ENCODE results near the gene LRRC25. TPM values are rescaled to one million over a fixed set of nuclear protein-coding genes. Genes with fewer than 3 reads are reported as not detected.

The LRRC25 gene
- total and polyA plus RNA-seq, 10 of the 15 experiments (the other 5 are each of a cell fraction or from before 2014, with no cell fraction given) = 0.38 to 2.9 (median 1.2) TPM

DNA sequence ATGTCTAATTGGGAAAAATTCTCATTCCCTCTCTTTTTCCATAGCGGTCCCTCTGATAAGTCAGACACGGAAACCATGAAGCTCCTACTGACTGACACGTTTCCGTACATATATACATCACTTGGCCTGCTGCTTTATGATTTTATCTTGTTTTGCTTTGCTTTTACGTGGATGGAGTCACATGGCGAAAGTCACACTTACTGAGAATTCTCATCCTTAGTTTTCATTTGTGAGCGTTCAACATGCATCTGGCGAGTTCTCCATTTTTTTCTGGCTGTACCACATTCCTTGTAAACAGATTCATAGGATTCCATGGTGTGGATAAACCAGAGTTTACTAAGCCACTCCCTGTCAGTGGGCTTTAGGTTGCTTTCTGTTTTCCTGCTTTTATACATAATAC lies 35.8 kb downstream of the LRRC25 start:
- no peaks in the 10 kb centered on the region; the same call in 2 of the 3 replicates for H3K9me3 ChIP-seq (replicated peaks; ENCODE audit: control insufficient read depth, insufficient read depth, low read length)
- no peak overlapping the region for H3K9ac ChIP-seq (ENCODE audit: control insufficient read depth, insufficient read depth, low read length)
- ChIA-PET RAD21 (ENCODE audit: unreplicated experiment) (no interaction called here), SMC1A (ENCODE audit: uncharacterized antibody, unreplicated experiment) (no interaction called here), CTCF (interaction anchor here (0.9 to 2.6 kb wide), 3 partner anchors 24 to 33 kb away, joined by 3 to 8 read pairs (median 5); partner anchors contain the start of gene GDF15), POLR2A (interaction anchor here (0.6 to 1.1 kb wide), 2 partner anchors 9 to 18 kb away, joined by 3 read pairs; no protein-coding TSS in a partner anchor)
- no TSS peak for BruUV-seq (replicated peaks)
- no peaks in the 10 kb centered on the region for H3K27me3 ChIP-seq (replicated peaks in 1 of 2; ENCODE audit: control insufficient read depth in 2 of 2, insufficient read depth in 2 of 2, low read length in 1 of 2)
- intact Hi-C loops (cut with micrococcal nuclease; ENCODE audit: unreplicated experiment) = no loop called here
- no peak overlapping the region for H3K4me2 ChIP-seq (ENCODE audit: control insufficient read depth, insufficient read depth)
- 94% methylated on average over 8 of the region's 8 CpGs for WGBS (ENCODE audit: insufficient coverage, insufficient replicate concordance, low lambda C conversion rate, missing lambda C conversion rate)
- no peaks in the 10 kb centered on the region for H4K20me1 ChIP-seq (ENCODE audit: control insufficient read depth, insufficient read depth)
- DNase-seq (ENCODE audit: low read depth, low spot score) = no peak
- peaks cover 8 to 10% of the 10 kb centered on the region in 2 experiments for H3K36me3 ChIP-seq (ENCODE audit: control insufficient read depth in 2 of 2, insufficient read depth in 2 of 2, low read length in 1 of 2)
- no peak overlapping the region for H3K27ac ChIP-seq (ENCODE audit: control insufficient read depth, insufficient read depth)
- TF ChIP-seq SIN3A (IDR thresholded peaks at IDR 0.05; ENCODE audit: low read depth, low read length) (no peak), KLF5 (IDR thresholded peaks at IDR 0.05; ENCODE audit: partially characterized antibody) (no peak), RUNX3 (IDR thresholded peaks at IDR 0.05; ENCODE audit: low read length) (no peak), CBX5 (IDR thresholded peaks at IDR 0.05; ENCODE audit: low read depth) (no peak), RFX5 (IDR thresholded peaks at IDR 0.05; ENCODE audit: low read depth, low read length) (no peak), SMAD1 (IDR thresholded peaks at IDR 0.05; ENCODE audit: low read depth, partially characterized antibody) (no peak), EZH2 (IDR thresholded peaks at IDR 0.05; ENCODE audit: borderline replicate concordance, control insufficient read depth, low read depth, low read length) (no peak), SP1 (IDR thresholded peaks at IDR 0.05; ENCODE audit: low read depth, low read length) (no peak), ATF7 (IDR thresholded peaks at IDR 0.05; ENCODE audit: low read depth) (no peak)
- TF ChIP-seq, protein P1, sequence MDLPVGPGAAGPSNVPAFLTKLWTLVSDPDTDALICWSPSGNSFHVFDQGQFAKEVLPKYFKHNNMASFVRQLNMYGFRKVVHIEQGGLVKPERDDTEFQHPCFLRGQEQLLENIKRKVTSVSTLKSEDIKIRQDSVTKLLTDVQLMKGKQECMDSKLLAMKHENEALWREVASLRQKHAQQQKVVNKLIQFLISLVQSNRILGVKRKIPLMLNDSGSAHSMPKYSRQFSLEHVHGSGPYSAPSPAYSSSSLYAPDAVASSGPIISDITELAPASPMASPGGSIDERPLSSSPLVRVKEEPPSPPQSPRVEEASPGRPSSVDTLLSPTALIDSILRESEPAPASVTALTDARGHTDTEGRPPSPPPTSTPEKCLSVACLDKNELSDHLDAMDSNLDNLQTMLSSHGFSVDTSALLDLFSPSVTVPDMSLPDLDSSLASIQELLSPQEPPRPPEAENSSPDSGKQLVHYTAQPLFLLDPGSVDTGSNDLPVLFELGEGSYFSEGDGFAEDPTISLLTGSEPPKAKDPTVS (IDR thresholded peaks at IDR 0.05; ENCODE audit: low read depth, low read length) = no peak
- TF ChIP-seq, protein P2, sequence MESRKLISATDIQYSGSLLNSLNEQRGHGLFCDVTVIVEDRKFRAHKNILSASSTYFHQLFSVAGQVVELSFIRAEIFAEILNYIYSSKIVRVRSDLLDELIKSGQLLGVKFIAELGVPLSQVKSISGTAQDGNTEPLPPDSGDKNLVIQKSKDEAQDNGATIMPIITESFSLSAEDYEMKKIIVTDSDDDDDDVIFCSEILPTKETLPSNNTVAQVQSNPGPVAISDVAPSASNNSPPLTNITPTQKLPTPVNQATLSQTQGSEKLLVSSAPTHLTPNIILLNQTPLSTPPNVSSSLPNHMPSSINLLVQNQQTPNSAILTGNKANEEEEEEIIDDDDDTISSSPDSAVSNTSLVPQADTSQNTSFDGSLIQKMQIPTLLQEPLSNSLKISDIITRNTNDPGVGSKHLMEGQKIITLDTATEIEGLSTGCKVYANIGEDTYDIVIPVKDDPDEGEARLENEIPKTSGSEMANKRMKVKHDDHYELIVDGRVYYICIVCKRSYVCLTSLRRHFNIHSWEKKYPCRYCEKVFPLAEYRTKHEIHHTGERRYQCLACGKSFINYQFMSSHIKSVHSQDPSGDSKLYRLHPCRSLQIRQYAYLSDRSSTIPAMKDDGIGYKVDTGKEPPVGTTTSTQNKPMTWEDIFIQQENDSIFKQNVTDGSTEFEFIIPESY (IDR thresholded peaks at IDR 0.05) = no peak
- no peak overlapping the region for H2AFZ ChIP-seq (ENCODE audit: control insufficient read depth, low read depth, low read length)
- H3K4me3 ChIP-seq = no peak overlapping the region
- in situ Hi-C loops (cut with MboI) = no loop called here
- no peak for FAIRE-seq
- no peaks in the 10 kb centered on the region for H3K79me2 ChIP-seq (ENCODE audit: control insufficient read depth, insufficient read depth, low read length)
- ATAC-seq = no peak
- peaks cover 11% of the 10 kb centered on the region for H3K4me1 ChIP-seq (ENCODE audit: control insufficient read depth, insufficient read depth, low read length)
